GM12872 (cell line): Measurements from ENCODE around the gene EGFR.

Source experiments
- TF ChIP-seq, protein P1 (sequence below): IDR thresholded peaks from 3 replicates; pipeline ENCODE4 v1.5.1; 2011; ENCODE audit warnings: low read depth, mild to moderate bottlenecking, low read length, moderate library complexity; ENCODE audit not compliant: insufficient read depth

EGFR gene

GRCh38 chr7:55022002-55022985 lies 3.5 kb downstream of the EGFR start:
- TF ChIP-seq, protein P1, sequence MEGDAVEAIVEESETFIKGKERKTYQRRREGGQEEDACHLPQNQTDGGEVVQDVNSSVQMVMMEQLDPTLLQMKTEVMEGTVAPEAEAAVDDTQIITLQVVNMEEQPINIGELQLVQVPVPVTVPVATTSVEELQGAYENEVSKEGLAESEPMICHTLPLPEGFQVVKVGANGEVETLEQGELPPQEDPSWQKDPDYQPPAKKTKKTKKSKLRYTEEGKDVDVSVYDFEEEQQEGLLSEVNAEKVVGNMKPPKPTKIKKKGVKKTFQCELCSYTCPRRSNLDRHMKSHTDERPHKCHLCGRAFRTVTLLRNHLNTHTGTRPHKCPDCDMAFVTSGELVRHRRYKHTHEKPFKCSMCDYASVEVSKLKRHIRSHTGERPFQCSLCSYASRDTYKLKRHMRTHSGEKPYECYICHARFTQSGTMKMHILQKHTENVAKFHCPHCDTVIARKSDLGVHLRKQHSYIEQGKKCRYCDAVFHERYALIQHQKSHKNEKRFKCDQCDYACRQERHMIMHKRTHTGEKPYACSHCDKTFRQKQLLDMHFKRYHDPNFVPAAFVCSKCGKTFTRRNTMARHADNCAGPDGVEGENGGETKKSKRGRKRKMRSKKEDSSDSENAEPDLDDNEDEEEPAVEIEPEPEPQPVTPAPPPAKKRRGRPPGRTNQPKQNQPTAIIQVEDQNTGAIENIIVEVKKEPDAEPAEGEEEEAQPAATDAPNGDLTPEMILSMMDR, result no peak

DNA sequence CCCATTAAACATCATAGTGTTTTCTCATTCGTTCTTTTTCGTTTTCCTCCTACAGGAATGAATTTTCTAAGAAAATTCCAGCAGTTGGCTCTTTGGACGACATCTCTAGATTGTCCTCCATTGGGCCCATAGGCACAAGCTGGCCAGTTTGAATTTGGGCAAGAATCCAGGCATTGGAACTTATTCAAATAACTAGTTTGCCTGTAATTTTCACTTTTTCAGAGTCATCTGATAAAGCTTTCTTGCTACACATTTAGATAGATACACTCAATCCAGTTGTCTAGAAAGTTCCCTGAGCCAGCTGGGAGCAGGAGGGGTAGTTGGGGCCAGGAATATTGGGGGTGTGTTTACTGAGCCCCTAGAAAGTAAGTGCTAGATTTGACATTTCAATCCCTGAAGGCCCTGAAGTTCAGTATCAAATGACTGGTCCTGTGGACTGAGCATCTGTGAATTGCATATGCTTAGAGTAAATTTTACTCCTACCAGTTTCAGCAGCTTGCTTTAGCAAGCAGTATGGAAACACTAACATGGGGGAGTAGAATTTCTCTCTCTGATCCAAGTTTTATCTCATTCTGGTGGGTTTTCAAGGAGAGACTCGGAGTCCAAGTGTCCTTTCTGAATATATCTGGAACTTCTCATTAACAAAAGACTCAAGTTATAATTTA lies 5.2 kb downstream of the EGFR start:
- TF ChIP-seq, protein P1, result no peak

GRCh38 chr7:55024776-55025175 lies 6.0 kb downstream of the EGFR start:
- TF ChIP-seq, protein P1, result no peak

- TF ChIP-seq, protein P1, result no peak
Measured at GRCh38 chr7:55026086-55026790, 7.4 kb downstream of the EGFR start.

DNA sequence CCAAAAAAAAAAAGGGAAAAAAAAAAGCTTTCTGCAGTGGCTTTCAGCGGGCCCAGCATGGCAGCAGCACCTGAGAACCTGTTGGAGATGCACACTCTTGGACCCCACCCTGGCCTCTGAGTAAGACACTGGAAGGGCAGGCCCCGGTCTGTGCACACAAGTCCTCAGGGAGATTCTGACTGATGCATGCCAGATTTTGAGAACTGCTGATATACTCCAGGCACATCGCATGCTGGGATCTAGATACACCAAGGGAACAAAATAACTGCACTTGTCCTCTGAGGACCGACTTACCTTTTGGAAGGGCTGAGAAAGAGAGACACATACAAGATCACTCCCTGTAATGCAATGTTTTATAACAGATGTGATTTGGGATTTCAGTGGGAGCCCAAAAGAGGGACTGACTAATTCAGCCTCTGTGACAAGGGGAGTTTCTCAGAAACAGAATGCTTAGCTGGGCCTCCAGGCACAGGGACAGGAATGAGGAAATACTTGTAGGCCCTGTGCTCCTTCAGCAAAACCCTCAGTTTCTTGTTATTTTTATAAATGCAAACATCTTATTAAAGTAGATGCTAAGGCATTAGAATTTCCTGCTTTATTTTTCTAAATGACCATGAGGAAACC lies 8.2 kb downstream of the EGFR start:
- TF ChIP-seq, protein P1, result no peak

GRCh38 chr7:55028011-55028410 lies 9.2 kb downstream of the EGFR start:
- TF ChIP-seq, protein P1, result no peak
